Inferior parietal cortex (tissue), 1 donor: ENCODE measurements around the gene CBX7.

Experiments used
- DNase-seq: peaks from one replicate; pipeline ENCODE4 v3.0.0-alpha.2; 2016; ENCODE audit errors: extremely low spot score

The CBX7 gene

DNA sequence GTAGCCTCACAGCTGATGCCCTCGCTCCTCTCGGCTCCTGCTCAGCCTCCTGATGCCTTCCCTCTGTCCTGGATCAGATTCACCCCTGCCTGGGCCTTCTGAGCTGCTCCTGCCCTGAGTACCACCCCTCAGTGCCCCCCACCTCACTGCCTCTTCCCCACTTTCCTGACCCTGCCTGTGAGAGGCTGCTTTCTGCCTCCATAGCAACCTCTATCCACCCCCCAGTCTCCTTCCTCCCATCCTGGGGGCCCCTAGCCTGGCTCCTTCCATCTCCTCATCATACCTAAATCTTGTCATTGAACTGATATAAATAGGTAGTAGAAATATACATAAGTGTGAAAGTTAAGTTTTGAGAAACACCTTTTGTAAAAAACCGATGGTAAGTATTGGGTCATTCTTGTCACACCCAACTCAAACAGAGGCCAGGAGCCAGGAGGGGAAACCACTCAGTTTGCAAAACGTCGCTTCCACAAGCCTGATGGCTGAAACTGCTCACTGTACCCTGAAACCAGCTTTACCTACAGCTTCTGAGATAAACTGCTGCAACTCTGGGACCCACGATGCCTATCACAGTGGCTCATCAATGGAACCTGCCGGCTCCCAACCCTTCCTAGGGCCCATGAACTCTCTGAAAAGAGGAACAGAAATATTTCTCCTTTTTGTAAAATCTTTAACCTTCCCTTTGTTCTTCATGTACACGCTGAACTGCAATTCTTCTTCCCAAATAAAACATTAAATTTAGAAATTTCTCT, 60.2 kb downstream of the CBX7 start:
- DNase-seq: no peak

DNA sequence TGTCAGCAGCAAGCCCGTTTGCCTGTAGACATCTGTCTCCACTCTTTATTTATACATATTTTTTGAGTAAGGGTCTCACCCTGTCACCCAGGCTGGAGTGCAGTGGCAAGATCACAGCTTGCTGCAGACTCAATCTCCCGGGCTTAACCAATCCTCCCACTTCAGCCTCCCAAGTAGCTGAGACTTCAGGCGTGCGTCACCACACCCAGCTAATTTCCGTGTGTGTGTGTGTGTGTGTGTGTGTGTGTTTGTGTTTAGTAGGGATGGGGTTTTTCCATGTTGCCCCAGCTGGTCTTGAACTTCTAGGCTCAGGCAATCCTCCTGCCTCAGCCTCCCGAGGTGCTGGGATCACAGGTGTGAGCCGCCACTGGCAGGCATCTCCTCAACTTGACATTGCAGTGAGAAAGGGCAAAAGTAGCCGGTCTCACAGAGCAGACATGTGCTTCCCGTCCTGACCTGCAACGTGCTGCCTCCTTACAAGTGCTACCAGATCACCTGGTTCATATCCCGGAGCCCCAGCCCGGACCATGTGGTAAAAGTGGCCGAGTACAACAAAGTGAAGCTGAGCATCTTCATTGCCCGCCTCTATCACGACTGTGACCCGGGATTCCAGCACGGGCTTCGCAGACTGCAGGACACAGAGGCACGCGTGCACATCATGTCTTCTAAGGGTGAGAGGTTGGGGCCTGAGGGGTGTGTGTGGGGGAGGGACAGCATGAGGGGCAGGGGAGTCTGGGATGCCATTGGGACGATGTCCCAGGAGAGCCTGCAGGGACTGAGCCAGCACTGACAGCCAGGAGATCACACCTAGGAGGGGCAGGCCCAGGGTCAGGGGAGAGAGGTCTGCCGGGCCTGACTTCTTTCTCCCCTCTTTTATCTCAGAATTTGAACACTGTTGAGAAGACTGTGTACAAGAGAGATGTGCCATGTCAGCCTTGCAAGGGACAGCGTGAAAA, 61.1 kb downstream of the CBX7 start:
- DNase-seq: no peak

GRCh38 chr22:39090426-39091064, 61.9 kb downstream of the CBX7 start:
- no peak for DNase-seq

GRCh38 chr22:39089928-39090327, 62.6 kb downstream of the CBX7 start:
- DNase-seq: no peak

DNA sequence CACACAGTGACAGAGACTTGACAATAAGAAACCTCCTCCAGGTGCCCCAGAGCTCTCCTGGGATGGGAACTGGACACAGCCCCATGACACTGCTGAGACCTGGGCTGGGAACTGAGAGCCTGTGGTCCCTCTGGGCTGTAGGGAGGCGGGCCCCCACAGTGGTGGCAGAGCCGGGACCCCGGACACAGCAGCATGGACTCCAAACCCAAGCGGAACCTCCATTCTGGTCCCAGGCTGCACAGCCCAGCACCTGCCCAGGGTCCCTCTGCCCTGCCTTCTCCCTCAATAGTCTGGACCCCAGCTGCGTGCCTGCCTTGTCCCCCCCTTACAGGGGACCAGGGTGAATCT, 63.8 kb downstream of the CBX7 start:
- no peak for DNase-seq

- DNase-seq: no peak
Observed at GRCh38 chr22:39087881-39088684, 64.4 kb downstream of the CBX7 start.

DNA sequence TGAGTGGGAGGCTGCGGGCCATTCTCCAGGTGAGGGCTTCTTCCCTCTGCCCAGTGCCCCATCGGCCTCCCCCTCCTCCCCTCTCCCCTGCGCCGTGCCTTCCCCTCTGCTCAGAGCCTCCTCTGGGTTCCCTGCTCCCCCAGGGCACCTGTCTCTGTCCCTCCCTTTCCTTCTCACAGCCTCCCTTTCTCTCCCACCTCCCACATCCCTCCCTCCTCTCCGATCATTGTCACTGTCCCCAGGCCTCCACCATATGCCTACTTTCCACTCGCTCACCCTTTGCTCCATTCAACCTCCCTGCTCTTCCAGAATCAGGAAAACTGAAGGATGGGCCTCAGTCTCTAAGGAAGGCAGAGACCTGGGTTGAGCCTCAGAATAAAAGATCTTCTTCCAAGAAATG, 65.4 kb downstream of the CBX7 start:
- no peak for DNase-seq

DNA sequence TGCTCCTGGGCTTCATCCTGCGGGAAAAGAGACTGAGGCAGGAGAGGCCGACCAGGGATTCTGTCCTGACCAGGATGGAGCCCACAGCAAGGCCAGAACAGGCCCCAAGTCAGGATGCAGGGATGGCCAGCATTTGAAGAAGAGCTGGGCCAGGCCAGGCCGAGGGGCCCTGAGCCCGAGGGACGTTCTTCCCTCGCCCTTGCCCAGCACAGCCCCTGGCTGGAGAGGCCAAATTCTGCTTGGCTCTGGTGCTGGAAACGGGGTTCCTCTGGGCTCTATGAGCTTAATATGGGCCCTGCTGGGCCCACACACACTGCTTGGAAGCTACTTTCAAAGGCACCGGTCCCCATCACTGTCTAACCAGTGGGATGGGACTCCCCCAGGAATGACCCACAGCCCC, 67.8 kb downstream of the CBX7 start:
- no peak for DNase-seq

- no peak for DNase-seq
Observed at GRCh38 chr22:39083212-39084165, 69.0 kb downstream of the CBX7 start.

GRCh38 chr22:39081598-39081997, 70.9 kb downstream of the CBX7 start:
- DNase-seq: no peak

DNA sequence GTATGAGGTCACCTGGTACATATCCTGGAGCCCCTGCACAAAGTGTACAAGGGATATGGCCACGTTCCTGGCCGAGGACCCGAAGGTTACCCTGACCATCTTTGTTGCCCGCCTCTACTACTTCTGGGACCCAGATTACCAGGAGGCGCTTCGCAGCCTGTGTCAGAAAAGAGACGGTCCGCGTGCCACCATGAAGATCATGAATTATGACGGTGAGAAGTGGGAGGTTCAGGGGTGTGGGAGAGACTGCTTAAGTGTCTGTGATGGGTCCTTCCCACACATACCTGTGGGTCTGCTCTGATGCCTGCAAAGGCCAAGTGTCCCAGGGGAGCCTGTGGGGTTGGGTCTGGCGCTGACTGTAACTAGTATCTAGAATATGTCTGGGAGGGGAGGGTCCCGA, 71.5 kb downstream of the CBX7 start:
- no peak for DNase-seq
